DMS53 (cell line): ENCODE results near the gene CDKAL1.
"Not testable (repeated sequence)": the region's sequence is repeated elsewhere in the genome, so short reads cannot be mapped to it uniquely, and the experiment has no call there.

ENCODE experiments used
- DNase-seq: peaks from one replicate; lab custom pipeline; 2025; lab: John Stamatoyannopoulos, UW

The CDKAL1 gene

DNA sequence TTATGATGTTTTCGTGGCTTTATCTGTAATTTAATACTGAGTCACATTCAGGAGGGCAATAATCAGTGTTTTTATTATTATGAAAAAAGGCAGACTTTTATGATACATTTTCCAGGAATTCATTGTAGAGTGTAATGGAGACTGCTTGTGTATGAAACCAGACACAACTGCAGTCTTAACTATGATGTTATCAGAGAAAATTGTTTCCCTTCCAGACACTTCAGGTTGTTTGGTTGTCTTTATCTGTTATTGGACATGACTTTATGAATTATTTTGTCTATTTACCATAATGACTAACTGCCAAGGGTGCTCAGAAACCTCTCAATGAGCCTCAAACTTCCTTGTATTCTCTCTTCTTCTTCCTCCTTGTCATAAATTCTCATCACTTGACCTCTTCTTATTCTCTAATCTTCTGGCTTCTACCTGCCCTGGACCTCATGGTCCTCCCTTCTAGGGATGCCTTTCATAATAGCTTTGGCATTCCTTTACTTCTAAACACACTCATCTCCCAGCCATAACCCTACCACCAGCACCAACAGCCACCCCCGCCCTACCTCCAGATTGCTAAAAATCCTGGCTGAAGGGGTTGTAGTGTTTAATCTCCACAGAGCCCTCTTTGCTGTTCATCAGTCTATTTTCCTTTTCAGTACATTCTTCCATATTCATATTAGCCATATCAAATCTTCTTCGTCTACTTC is 492.5 kb downstream of the CDKAL1 start:
- DNase-seq, result no peak

DNA sequence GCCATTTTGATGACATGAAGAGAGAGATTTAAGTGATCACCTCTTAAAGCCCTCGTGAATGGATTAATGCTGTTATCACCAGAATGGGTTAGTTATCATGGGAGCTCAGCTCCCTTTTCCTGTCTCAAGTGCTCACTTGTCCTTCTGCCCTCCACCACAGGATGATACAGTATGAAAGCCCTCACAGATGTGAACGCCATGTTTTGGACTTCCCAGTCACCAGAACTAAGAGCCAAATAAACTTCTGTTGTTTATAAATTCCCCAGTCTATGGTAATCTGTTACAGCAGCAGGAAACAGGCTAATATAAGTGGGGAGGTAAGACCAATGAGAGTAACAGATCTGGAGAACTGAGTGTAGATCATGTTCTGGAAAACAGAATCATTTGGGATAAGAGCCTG is 493.2 kb downstream of the CDKAL1 start:
- no peak for DNase-seq

DNA sequence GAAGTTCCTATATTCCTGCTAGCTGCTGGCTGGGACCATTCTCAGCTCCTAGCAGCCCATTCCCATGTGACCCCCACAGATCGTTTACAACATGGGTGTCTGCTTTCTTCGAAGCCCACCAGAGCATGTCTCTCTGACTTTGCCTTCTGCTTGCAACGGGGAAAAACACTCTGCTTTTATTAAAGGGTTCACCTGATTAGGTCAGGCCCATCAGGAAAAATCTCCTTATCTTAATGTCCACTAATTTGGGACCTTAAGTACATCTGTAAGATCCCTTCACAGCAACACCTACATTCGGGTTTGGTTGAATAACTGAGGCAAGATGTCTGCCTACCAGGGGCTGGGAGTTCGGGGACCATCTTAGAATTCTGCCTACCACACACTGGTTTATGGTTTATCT is 496.9 kb downstream of the CDKAL1 start:
- no peak for DNase-seq

DNA sequence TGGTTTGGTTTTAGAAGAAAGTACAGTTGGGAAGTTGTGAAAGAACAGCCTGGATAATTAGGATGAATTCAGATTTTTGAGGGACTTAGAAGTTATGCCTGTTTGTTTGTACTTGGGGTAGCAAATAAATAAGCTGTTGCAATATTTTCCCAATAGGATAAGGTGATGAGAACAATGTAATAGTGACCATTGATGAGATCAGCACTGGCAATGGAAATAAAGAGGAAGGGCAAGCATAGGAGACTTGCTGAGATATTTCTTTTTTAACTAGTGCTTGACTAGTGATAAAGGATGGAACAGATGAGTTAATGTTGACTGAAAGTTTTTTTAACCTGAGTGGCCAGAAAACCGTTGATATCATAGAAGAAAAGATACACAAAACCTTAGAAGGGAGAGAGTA is 498.8 kb downstream of the CDKAL1 start:
- DNase-seq, result no peak

DNA sequence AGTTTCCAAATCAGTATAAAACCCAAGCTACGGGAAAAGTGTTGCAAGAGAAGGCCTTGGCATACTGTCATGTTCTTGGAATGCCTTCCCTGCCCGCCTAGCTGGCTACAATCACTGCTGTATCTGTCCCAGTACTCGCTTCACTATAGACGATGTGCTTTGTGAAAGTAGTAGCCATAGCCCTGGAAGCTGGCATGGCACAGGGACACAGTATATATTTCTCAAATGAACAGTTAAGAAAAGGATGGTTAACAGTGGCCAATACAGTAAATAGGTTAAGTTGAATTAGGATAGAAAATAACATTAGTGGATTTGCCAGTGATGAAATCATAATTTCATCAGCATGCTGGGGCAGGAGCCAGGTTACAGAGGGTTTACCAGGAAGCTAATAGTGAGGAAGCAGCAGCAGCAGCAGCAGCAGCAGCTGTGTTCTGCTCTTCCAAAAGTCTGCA is 499.3 kb downstream of the CDKAL1 start:
- DNase-seq, result no peak

DNA sequence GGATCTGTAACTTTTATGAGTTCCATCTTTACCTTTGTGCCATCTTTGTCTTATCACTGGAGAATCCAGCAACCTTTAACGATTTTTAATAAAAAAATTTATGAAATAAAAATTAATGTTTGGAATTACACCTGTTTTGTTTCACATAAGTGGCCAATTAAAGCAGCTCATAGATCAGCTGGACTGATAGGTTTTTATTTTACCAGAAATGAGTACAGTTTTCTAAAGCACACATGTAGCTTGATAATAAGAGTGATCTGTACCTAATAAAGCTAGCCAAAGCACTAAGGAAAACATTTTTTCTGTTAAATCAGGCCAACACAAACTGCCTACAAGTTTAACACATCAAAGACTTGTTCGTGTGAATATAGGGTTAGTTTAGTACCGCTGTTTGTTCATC is 500.1 kb downstream of the CDKAL1 start:
- DNase-seq, result no peak

DNA sequence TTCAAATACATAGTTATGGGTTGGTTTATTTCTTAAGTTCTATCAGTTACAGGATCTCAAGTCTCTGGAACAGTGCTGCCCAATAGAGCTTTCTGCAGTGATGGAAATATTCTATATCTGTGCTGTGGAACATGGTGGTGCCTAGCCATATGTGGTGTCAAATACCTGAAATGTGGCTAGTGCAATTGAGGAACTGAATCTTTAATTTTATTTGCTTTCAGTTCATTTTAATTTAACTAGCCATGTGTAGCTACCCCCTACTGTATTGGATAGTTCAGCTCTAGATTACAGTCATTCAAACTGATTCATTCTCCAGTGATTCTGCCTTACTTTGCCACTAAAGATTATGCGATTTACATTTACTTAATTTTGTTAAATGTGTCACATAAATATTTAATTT is 503.2 kb downstream of the CDKAL1 start:
- DNase-seq, result no peak

DNA sequence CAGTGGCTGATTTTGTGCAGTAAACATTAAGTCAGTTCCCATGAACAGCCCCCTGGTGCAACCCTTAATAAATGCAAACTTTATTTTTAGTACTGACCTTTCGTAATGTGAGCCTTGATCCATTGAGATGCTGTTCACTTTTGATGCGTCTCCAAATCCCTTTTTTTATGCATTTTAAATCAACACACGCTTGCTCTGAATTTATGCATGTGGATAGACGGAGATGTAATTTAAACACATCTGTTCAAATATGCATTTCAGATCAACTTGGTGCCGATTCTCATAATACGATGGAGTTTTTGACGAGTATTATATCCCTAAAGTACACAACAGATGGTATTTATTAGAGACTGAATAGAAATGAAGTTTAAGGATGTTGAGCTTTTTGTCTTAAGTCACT is 505.7 kb downstream of the CDKAL1 start:
- DNase-seq, result no peak

DNA sequence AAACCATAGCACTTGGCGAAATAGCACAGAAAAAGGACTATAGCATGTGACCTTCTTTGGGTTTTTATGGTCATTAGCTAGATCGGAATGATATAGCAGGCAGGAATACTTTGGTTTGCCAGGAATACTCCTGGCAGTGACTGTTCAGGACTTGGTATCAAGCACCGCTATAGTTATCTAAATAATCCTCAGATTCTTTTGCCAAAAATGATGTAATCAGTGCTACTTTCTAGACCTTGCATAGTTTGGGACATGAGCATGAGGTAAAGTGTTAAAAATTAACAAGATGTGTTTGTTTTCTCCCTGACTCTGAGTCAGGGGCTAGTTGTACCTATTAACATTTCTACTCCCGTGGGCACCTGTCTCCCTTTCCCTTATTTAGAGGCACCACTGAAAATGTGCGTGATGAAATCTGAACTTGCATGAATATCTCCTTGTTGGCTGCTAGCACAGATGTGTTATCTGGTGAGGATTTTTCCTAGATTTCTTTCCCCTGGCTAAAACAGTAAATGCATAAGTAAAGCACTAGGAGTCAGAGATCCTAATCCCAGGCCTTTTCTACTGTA is 511.0 kb downstream of the CDKAL1 start:
- peak; percentile 24 for DNase-seq

DNA sequence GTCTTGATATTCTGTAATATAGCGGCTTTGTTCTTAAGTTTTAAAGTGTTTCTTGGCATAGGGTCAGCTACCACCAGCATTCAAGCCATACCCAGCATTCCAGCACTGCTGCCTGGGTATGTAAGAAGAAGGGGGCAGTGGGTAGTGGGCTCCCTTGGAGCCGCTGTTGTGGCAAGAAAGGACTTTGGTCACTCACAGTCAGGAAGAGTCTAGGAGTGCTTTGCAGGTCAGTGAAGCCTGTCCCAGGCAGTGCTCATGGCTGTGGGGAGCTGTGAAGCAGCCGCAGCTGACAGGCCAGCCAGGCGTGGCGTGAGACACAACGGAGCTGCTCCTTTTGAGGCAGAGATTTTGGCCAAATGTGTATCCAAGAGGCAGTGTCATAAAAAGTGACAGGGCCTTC is 512.0 kb downstream of the CDKAL1 start:
- no peak for DNase-seq

DNA sequence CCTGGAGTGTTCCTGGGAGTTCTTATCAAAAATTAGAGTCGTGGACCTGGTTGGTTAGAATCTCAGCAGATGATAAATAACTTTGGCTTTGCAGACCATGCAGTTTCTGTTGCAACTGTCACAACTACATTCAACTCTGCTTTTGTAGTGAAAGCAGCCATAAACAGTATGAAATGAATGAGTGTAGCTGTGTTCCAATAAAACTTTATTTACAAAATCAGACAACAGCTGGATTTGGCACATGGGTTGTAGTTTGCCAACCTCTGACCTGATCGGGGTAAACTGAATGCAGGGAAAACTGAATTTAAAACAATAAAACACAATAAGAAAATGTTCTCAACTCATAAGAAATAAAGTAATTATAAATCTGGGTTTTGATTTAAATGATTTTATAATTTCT is 513.8 kb downstream of the CDKAL1 start:
- DNase-seq, result no peak

DNA sequence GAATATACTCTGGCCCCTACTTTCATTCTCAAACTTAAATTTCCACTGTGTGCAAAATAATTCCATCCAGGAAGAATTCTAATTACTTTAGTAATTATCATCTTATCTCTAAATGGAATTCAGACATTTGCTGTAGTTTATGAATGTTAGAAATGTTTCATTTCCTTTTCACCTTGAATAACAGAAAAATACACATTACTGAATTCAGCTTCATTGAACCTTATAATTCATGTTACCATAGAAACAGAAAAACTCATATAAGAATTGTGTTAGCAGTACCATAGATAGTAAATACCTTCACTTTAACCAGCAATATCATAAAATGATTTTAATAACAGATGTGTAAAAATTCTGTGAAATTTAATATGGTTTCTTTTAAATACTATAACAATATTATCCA is 514.9 kb downstream of the CDKAL1 start:
- DNase-seq, result peak; percentile 7

DNA sequence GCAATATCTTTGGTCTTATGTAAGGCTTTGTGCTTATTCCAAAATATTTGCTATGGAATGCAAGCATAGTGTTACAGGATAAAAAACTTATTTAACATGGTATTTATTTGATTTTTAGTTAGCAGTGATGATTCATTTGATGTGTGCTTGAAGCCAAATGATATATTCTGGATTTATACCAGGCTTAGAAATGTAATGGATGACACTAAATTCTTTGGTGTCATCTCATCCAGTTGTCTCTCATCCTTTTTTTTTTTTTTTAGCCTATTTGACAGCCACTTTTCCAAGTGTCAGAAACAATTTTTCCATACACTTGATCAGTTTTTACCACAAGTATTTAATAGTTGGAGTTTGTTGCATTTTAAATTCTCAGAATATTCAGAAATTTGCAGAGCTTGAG is 515.3 kb downstream of the CDKAL1 start:
- no peak for DNase-seq

DNA sequence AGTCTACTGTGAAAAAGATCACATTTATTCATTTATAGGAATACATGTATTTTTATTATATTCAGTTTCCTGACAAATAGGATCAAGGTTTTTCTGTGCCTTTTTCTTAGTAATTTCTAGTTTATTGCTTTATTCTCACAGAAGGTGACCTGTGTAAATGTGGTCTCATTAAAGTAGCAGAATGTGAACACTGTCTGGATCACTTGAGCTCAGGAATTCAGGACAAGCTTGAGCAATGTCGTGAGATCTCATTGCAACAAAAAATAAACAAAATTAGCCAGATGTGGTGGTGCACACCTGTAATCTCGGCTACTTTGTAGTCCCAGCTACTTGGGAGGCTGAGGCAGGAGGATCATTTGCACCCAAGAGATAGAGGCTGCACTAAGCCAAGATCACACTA is 516.7 kb downstream of the CDKAL1 start:
- no peak for DNase-seq

DNA sequence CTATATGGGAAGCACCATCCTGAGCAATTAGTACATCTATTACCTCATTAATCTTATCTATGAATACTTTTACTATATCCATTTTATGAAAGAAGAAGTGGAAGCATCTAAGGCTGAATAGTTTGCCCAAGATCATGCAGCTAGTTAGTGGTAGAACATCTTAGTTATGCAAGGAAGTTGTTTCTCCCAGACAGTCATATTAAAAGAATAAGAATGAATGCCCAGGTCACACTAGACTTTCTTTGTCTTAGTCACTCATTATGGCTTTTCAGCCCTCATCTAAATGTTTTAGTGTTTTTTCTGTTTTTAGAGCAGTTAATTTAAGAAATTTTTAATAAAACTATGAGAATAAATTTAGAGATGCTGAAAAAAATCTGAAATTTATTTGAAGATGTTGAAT is 517.5 kb downstream of the CDKAL1 start:
- DNase-seq, result no peak

DNA sequence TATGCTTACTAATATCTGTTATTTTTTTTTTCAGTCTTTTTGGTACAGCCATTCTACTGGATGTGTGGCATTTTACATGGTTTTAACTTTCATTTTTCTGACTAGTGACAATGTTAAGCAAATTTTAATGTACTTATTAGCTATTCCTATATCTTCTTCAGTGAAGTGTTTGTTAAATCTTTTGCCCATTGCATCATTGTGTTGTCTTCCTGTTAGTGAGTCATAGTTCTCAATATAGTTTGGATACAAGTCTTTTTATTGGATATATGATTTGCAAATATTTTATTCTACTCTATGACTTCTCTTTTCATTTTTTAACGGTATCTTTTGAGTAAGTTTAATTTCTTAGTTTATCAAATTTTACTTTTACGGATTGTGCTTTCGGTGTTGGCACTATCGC is 519.4 kb downstream of the CDKAL1 start:
- DNase-seq, result peak; percentile 34

DNA sequence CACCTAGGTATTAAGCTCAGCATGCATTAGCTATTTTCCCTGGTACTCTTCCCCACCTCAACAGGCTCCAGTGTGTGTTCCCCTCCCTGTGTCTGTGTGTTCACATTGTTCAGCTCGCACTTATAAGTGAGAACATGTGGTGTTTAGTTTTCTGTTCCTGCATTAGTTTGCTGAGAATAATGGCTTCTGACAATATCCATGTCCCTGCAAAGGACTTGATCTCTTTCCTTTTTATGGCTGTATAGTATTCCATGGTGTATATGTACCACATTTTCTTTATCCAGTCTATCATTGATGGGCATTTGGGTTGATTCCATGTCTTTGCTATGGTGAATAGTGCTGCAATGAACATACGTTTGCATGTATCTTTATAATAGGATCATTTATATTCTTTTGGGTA is 521.2 kb downstream of the CDKAL1 start:
- DNase-seq, result not testable (repeated sequence)

DNA sequence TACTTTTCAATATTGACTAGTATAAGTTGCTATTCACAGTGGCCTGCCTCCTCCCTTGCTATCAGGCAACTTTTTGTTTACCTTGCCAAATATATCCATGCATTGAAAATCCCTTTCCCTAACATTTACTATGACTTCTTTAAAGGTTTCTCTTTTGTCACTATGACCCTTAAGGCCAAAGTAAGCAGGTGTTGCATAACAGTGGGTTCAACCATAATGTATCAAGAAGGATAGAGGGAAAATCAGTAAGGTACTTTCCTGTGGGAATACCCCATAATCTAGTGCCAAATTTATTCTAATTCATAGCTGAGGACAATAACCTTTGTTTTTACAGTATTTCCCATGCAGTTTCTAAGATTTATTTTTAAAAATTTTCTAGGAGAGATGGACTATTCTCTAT is 527.6 kb downstream of the CDKAL1 start:
- peak; percentile 24 for DNase-seq

DNA sequence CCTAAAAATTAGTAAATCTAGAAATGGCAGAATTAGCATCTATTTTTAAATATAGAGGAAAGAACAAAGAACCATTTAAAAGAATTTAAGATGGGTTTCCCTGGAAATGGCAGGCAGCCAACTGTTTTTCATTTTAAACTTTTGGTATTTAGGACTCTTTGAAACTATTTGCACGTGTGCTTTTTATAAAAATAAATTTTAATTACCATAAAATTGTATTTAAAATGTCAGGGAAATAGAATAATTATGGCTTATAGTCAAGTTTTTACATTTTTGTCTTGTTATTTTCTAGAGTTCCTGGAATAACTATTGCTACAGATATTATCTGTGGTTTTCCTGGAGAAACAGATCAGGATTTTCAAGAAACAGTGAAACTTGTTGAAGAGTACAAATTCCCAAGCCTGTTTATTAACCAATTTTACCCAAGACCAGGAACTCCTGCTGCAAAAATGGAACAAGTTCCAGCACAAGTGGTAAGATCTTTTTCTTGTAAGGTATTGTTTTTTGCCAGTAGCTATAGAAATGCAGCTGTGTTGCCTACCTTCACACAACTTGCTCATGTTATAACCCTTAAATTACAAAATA is 530.6 kb downstream of the CDKAL1 start:
- no peak for DNase-seq

DNA sequence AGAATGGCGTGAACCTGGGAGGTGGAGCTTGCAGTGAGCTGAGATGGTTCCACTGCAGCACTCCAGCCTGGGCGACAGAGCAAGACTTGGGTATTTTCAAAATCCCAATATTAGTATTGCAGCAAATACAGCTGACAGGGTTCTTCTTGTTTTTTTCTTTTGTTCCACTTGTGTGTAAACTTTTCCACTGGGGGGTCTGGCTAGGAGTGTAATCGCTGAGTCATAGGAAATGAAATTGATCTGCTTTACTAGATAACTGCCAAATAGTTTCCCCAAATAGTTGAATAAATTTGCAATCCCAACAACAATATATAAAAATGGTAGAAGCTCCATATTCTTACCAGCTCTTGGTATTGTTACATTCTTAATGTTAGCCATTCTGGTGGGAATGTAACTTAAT is 533.3 kb downstream of the CDKAL1 start:
- no peak for DNase-seq

DNA sequence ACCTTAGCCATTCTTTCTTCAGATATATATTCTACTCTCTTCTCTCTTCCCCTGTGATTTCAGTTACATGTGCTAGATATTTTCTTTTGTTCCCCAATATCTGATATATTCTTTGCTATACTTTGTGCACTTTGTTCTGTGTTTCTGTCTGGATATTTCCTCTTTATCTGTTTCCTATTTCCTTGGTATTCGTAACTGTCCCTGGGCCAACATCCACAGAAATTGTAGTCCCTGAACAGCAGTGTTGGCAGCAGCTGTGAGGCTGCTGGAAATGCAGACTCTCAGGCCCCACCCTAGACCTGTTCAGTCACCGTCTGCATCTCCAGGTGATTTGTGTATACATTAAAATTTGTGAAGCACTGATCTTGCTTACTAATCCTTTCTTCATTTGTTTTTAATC is 536.4 kb downstream of the CDKAL1 start:
- no peak for DNase-seq

DNA sequence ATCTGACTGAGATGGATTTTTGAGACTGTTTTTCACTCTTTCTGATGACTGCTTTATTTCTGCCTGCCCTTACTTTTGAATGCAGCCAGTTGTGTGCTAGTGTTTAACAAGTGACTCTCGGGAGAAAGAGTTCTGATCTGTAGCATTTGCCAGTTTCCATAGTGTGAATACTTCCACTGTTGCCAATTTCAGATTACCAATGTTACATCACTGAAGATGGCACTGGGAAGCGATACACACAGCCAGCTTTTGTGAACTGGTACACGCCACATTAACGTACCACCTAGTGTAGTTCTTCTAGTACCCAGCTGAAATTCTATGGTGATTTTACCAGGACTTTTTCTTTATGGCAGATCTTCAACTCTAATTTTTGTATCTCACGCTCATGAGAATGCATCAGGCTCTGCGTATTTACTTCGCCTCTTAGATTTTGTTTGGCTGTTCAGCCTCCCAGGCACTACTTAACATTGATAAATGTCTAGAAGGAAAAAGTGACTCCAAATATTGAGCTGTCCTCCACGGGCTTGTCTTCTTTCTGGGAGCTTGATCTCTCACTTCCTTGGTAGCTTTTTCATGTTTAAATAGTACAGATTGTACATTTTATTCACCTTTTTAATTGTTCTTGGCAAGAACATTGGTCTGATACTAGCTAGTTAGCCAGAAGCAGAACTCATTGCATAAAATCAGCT is 537.7 kb downstream of the CDKAL1 start:
- DNase-seq, result no peak

DNA sequence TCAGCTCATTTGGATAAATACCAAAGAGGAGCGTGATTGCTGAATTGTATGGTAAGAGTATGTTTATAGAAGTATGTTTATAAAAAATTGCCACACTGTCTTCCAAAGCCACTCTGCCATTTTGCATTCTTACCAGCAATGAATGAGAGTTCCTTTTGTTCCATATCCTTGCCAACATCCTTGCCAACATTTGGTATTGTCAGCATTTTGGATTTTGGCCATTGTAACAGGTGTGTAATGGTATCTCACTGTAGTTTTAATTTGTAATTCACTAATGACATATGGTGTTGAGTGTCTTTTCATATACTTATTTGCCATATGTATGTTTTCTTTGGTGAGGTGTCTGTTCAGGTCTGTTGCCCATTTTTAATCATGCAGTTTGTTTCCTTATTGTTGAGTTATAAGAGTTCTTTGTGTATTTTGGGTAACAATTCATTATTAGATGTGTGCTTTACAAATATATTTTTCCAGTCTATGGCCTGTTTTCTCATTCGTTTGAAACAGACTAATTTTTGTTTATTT is 539.1 kb downstream of the CDKAL1 start:
- DNase-seq, result no peak
